Activated T-helper 1 cell treated with Interleukin-2 at 50 U/mL for 16 hours (primary cell): ENCODE measurements around the gene CPLX4.

Experiments
- DNase-seq: peaks from one replicate; pipeline ENCODE4 v3.0.0-alpha.2; 2020; ENCODE audit warnings: low read depth

Gene CPLX4

GRCh38 chr18:59318460-59319050 lies at the start of gene CPLX4:
TSS of gene CPLX4 (minus strand) at chr18:59318649. CDS start at chr18:59318462, 187 bp downstream.
- no peak for DNase-seq

- DNase-seq: no peak
These were observed 41.9 kb upstream of the CPLX4 start for GRCh38 chr18:59360381-59360780.

- DNase-seq: no peak
These were observed 41.1 kb upstream of the CPLX4 start for GRCh38 chr18:59359576-59359952.

- peak; percentile 88 for DNase-seq
These were observed 40.5 kb upstream of the CPLX4 start, which contains the start of gene LMAN1 for GRCh38 chr18:59358712-59359575. TSS of gene LMAN1 (minus strand) at chr18:59359265. CDS start at chr18:59359244, 21 bp downstream.

GRCh38 chr18:59358414-59358711 lies 39.9 kb upstream of the CPLX4 start:
- DNase-seq: no peak

- DNase-seq: no peak
These were observed 39.5 kb upstream of the CPLX4 start for GRCh38 chr18:59357928-59358327.

- DNase-seq: no peak
These were observed 36.3 kb upstream of the CPLX4 start for GRCh38 chr18:59354731-59355130.

GRCh38 chr18:59353079-59353680 lies 34.7 kb upstream of the CPLX4 start:
- no peak for DNase-seq

GRCh38 chr18:59352250-59352855 lies 33.9 kb upstream of the CPLX4 start:
- no peak for DNase-seq

- DNase-seq: no peak
These were observed 27.1 kb upstream of the CPLX4 start for GRCh38 chr18:59345556-59345955.

GRCh38 chr18:59344996-59345395 lies 26.5 kb upstream of the CPLX4 start:
- no peak for DNase-seq

- DNase-seq: no peak
These were observed 25.5 kb upstream of the CPLX4 start for GRCh38 chr18:59343926-59344325.

- DNase-seq: no peak
These were observed 22.4 kb upstream of the CPLX4 start for GRCh38 chr18:59340817-59341216.

- no peak for DNase-seq
These were observed 21.9 kb upstream of the CPLX4 start for GRCh38 chr18:59340312-59340711.

- no peak for DNase-seq
These were observed 14.5 kb upstream of the CPLX4 start for GRCh38 chr18:59332986-59333385.

- DNase-seq: no peak
These were observed 10.2 kb upstream of the CPLX4 start for GRCh38 chr18:59328683-59329082.

- no peak for DNase-seq
These were observed 7.5 kb upstream of the CPLX4 start for GRCh38 chr18:59325965-59326364.

- DNase-seq: no peak
These were observed 6.1 kb upstream of the CPLX4 start for GRCh38 chr18:59324623-59324971.

GRCh38 chr18:59323931-59324622 lies 5.6 kb upstream of the CPLX4 start:
- no peak for DNase-seq

- DNase-seq: no peak
These were observed 6.8 kb downstream of the CPLX4 start for GRCh38 chr18:59311631-59312030.

- no peak for DNase-seq
These were observed 9.6 kb downstream of the CPLX4 start for GRCh38 chr18:59308938-59309260.

GRCh38 chr18:59308248-59308937 lies 10.1 kb downstream of the CPLX4 start:
- DNase-seq: peak; percentile 50
